Rectal smooth muscle tissue (tissue), 1 donor: Measurements from ENCODE around the gene KCND1.

ENCODE experiments used
- H3K27ac ChIP-seq: one replicate; pipeline ENCODE4 v1.7.0; 2013; ENCODE audit warnings: low read depth, low read length, inconsistent platforms
- H3K27me3 ChIP-seq: one replicate; pipeline ENCODE4 v1.7.0; 2013; ENCODE audit warnings: low read length; ENCODE audit not compliant: control insufficient read depth, insufficient read depth
- H3K36me3 ChIP-seq: one replicate; pipeline ENCODE4 v1.7.0; 2013; ENCODE audit warnings: low read length; ENCODE audit not compliant: control insufficient read depth, insufficient read depth
- H3K4me1 ChIP-seq: one replicate; pipeline ENCODE4 v1.7.0; 2013; ENCODE audit warnings: low read length; ENCODE audit not compliant: control insufficient read depth, insufficient read depth
- H3K4me3 ChIP-seq: one replicate; pipeline ENCODE4 v1.7.0; 2013; ENCODE audit warnings: low read length
- H3K9ac ChIP-seq: one replicate; pipeline ENCODE4 v1.7.0; 2013; ENCODE audit warnings: low read length

Gene KCND1

GRCh38 chrX:48972220-48973164 is 848 bp upstream of the KCND1 start:
- Histone ChIP-seq H3K27me3 (peaks cover 2% of the 10 kb centered on the region), H3K9ac (no peak overlapping the region), H3K36me3 (peaks cover 6% of the 10 kb centered on the region), H3K4me3 (peak overlapping the region; percentile 29), H3K4me1 (no peaks in the 10 kb centered on the region), H3K27ac (no peak overlapping the region)

- no peak overlapping the region for H3K9ac ChIP-seq
- no peaks in the 10 kb centered on the region for H3K36me3 ChIP-seq
- H3K27me3 ChIP-seq, result peaks cover 2% of the 10 kb centered on the region
These were observed 2.2 kb downstream of the KCND1 start for GRCh38 chrX:48969471-48969870.

DNA sequence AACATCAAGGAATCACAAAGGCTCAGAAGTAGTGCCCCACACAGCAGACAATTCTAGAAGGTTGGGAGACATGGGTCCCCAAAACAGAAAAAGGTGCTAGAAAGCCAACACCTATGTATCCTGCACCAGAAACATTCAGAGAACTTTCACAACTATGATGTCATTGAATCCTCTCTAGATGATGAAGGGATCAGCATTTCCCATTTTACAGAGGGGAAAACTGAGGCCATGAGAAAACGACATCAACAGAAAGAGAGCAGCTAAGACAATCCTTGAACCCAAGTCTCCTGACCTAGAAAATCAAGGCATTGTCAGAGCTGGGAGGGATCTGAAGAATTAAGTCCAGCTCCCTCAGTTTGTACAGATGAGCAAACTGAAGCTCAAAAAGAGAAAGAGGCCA is 3.3 kb downstream of the KCND1 start:
- peaks cover 2% of the 10 kb centered on the region for H3K27me3 ChIP-seq
- no peak overlapping the region for H3K27ac ChIP-seq
- H3K9ac ChIP-seq, result no peak overlapping the region
- H3K36me3 ChIP-seq, result no peaks in the 10 kb centered on the region
- no peaks in the 10 kb centered on the region for H3K4me1 ChIP-seq
- no peak overlapping the region for H3K4me3 ChIP-seq

More at GRCh38 chrX:48969471-48969870, 2.2 kb downstream of the KCND1 start:
- Histone ChIP-seq H3K4me3 (no peak overlapping the region), H3K27ac (no peak overlapping the region), H3K4me1 (no peaks in the 10 kb centered on the region)

DNA sequence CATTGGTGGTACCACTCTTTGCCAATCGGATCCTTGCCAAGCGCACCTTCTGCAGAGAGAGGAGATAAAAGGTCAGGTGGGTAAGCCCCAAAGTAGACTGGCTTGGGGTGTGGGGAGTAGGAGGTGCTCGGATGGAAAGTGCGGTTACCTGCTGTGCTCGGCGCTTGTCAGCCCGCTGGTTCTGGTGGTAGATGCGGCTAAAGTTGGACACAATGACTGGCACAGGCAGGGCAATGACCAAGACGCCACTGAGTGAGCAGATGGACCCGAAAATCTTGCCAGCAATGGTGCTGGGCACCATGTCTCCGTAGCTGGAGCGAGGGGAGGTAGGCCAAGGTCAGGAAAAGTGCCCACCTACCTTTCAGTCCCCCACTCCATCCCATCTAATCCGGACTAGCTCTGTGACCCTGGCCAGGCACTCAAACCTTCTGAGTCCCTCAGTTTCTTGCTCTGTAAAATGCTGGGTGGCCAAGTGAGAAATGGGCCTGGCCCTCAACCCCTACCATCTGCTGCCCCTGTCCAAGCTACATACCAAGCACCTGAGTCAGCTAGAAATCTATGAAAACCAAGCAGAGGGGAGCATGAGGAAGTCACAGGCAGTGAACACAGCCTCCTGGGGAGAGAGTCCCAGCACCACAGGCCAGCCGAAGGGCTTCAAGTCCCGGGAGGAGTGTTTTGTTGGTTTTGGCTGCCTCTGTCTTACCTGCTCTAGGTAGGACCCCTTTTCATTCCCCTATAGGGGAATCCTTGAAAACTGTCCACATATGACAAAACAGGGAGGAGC is 4.7 kb downstream of the KCND1 start:
- no peaks in the 10 kb centered on the region for H3K4me1 ChIP-seq
- no peak overlapping the region for H3K9ac ChIP-seq
- H3K27me3 ChIP-seq, result peaks cover 2% of the 10 kb centered on the region
- no peaks in the 10 kb centered on the region for H3K36me3 ChIP-seq
- H3K4me3 ChIP-seq, result no peak overlapping the region
- H3K27ac ChIP-seq, result no peak overlapping the region

DNA sequence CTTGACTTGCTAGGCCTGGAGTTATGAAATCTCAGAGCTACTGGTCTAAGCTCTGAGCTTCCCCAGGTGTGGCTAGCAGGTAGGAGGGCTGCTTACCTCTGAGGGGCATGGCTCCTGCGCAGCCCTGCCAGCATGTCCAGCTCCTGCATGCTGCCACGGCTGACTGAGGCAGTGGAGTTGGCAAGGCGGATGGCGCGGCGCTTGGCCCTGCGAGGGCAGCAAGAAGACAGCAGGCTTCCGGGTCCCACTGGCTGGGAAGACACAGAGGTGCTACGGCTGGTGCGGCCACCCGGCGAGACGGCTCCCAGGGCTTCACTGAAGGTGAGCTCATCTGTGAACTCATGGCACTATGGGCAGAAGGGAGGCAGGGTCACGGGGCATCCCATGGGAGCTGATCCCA is 5.7 kb downstream of the KCND1 start:
- no peak overlapping the region for H3K9ac ChIP-seq
- H3K36me3 ChIP-seq, result no peaks in the 10 kb centered on the region
- H3K27me3 ChIP-seq, result no peaks in the 10 kb centered on the region
- no peak overlapping the region for H3K27ac ChIP-seq
- H3K4me1 ChIP-seq, result no peaks in the 10 kb centered on the region
- no peak overlapping the region for H3K4me3 ChIP-seq

GRCh38 chrX:48961585-48962091 is 10.0 kb downstream of the KCND1 start:
- no peak overlapping the region for H3K4me3 ChIP-seq
- H3K36me3 ChIP-seq, result no peaks in the 10 kb centered on the region
- no peaks in the 10 kb centered on the region for H3K27me3 ChIP-seq
- no peak overlapping the region for H3K9ac ChIP-seq
- H3K4me1 ChIP-seq, result peaks cover 4% of the 10 kb centered on the region
- no peak overlapping the region for H3K27ac ChIP-seq

DNA sequence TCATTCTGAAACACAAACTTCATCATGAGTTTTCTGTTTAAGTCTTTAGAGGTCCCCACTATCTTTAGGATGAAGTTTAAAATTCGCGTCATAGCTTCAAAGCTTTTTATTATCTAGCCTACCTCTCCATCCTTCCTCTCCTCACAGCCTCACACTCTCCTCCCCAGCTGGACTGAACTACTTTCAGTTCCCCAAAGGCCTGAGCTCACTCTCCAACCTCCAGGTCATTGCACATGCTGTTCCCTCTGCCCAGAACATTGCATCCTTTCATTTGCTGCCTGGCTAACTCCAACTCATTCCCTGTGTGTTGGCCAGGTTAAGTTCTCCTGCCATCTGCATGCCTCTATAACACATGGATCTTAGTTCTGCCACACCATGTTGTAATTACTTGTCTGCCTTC is 11.4 kb downstream of the KCND1 start:
- no peaks in the 10 kb centered on the region for H3K27me3 ChIP-seq
- no peak overlapping the region for H3K27ac ChIP-seq
- no peaks in the 10 kb centered on the region for H3K36me3 ChIP-seq
- peaks cover 8% of the 10 kb centered on the region for H3K4me1 ChIP-seq
- H3K4me3 ChIP-seq, result no peak overlapping the region
- no peak overlapping the region for H3K9ac ChIP-seq

DNA sequence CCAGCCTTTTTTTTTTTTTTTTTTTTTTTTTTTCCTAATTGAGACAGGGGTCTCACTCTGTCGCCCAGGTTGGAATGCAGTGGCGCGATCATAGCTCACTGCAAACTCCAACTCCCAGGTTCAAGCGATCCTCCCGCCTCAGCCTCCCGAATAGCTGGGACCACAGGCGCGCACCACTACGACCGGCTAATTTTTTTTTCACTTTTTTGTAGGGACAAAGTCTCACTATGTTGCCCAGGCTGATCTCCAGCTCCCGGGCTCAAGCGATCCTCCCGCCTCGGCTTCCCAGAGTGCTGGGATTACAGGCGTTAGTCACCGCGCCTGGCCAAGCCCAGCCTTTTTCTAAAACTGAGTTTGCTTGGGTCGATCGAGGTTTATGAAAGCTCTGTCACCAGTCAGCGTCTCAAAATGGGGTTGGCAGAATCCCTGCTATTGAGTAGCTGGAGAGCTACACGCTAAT is 13.0 kb downstream of the KCND1 start:
- H3K4me1 ChIP-seq, result peaks cover 8% of the 10 kb centered on the region
- H3K9ac ChIP-seq, result peak overlapping the region; percentile 32
- no peaks in the 10 kb centered on the region for H3K36me3 ChIP-seq
- no peaks in the 10 kb centered on the region for H3K27me3 ChIP-seq
- peak overlapping the region; percentile 84 for H3K27ac ChIP-seq
- H3K4me3 ChIP-seq, result peak overlapping the region; percentile 62

GRCh38 chrX:48957827-48958634 is 13.6 kb downstream of the KCND1 start:
- H3K9ac ChIP-seq, result no peak overlapping the region
- peaks cover 8% of the 10 kb centered on the region for H3K4me1 ChIP-seq
- peak overlapping the region; percentile 79 for H3K4me3 ChIP-seq
- H3K27me3 ChIP-seq, result no peaks in the 10 kb centered on the region
- no peaks in the 10 kb centered on the region for H3K36me3 ChIP-seq
- H3K27ac ChIP-seq, result peak overlapping the region; percentile 95

- Histone ChIP-seq H3K4me1 (peaks cover 8% of the 10 kb centered on the region), H3K9ac (peak within 1 kb of the TSS; percentile 25), H3K36me3 (no peaks in the 10 kb centered on the region)
These were observed 14.2 kb downstream of the KCND1 start, which contains the start of gene OTUD5 for GRCh38 chrX:48957477-48957826. Gene OTUD5 (minus strand): TSS chrX:48957607. CDS start chrX:48957570, 37 bp downstream.

GRCh38 chrX:48956728-48957414 is 14.8 kb downstream of the KCND1 start:
- peak overlapping the region; percentile 73 for H3K27ac ChIP-seq
- H3K4me3 ChIP-seq, result peak overlapping the region; percentile 69
- H3K4me1 ChIP-seq, result peaks cover 8% of the 10 kb centered on the region
- H3K27me3 ChIP-seq, result no peaks in the 10 kb centered on the region
- H3K36me3 ChIP-seq, result no peaks in the 10 kb centered on the region
- peak overlapping the region; percentile 25 for H3K9ac ChIP-seq

More at GRCh38 chrX:48957477-48957826, 14.2 kb downstream of the KCND1 start, which contains the start of gene OTUD5:
- H3K4me3 ChIP-seq, result peak within 1 kb of the TSS; percentile 79
- peak within 1 kb of the TSS; percentile 95 for H3K27ac ChIP-seq
- no peaks in the 10 kb centered on the region for H3K27me3 ChIP-seq
